ENCODE data around the gene BOK.
"Not testable (repeated sequence)": the region's sequence is repeated elsewhere in the genome, so short reads cannot be mapped to it uniquely, and the experiment has no call there.

BOK gene

GRCh38 chr2:241570961-241571581, 12.5 kb downstream of the BOK start:
- no peak for TF ChIP-seq CTCF (IDR thresholded peaks at IDR 0.05; ENCODE audit: extremely low read depth, missing control alignments)
- DNase-seq (ENCODE audit: low spot score), result no peak

GRCh38 chr2:241571821-241572620, 13.5 kb downstream of the BOK start:
- no peak for DNase-seq (ENCODE audit: low spot score)
- TF ChIP-seq CTCF (IDR thresholded peaks at IDR 0.05; ENCODE audit: extremely low read depth, missing control alignments), result no peak

- not testable (repeated sequence) for DNase-seq (ENCODE audit: low spot score)
Observed at GRCh38 chr2:241572915-241573651, 14.5 kb downstream of the BOK start.

- DNase-seq (ENCODE audit: low spot score), result no peak
- no peak for TF ChIP-seq CTCF (IDR thresholded peaks at IDR 0.05; ENCODE audit: extremely low read depth, missing control alignments)
Observed at GRCh38 chr2:241573741-241574140, 15.2 kb downstream of the BOK start.

- DNase-seq (ENCODE audit: low spot score), result no peak
Observed at GRCh38 chr2:241574911-241575623, 16.5 kb downstream of the BOK start.

GRCh38 chr2:241575624-241576292, 17.2 kb downstream of the BOK start:
- no peak for DNase-seq (ENCODE audit: low spot score)
- no peak for TF ChIP-seq CTCF (IDR thresholded peaks at IDR 0.05; ENCODE audit: extremely low read depth, missing control alignments)

More at GRCh38 chr2:241574911-241575623, 16.5 kb downstream of the BOK start:
- no peak for TF ChIP-seq CTCF (IDR thresholded peaks at IDR 0.05; ENCODE audit: extremely low read depth, missing control alignments)

GRCh38 chr2:241576293-241576654, 17.7 kb downstream of the BOK start:
- DNase-seq (ENCODE audit: low spot score), result no peak
- TF ChIP-seq CTCF (IDR thresholded peaks at IDR 0.05; ENCODE audit: extremely low read depth, missing control alignments), result no peak

All from GM20000 (cell line).